Heart left ventricle (tissue), 16 donors: ENCODE results near the gene EYS. TPM values are rescaled to one million over a fixed set of nuclear protein-coding genes. Genes with fewer than 3 reads are reported as not detected.

Source experiments
- ATAC-seq, 4 donors: fragments of 200-7000 bp; cut with Tn5 transposase; one replicate each; pipeline ENCODE4 v1.9.1; 2020 to 2022; ENCODE audit warnings: moderate library complexity in 4 of 4, mild to moderate bottlenecking in 3 of 4, moderate number of reproducible peaks in 1 of 4
- DNase-seq, 5 donors: peaks; one replicate each; pipeline ENCODE4 v3.0.0-alpha.2; 2020
- H3K27ac ChIP-seq, 12 donors: fragments of 200-600 bp; sonication (generic) in 4 of 12; one replicate each; pipeline versions ENCODE4 v1.5.0 to v1.8.0; 2016 to 2022; ENCODE audit warnings: mild to moderate bottlenecking in 2 of 12
- H3K27me3 ChIP-seq, 9 donors: fragments of 200-600 bp; sonication (generic) in 2 of 9; one replicate each; pipeline versions ENCODE4 v1.5.1 to v1.8.0; 2016 to 2022; ENCODE audit warnings: mild to moderate bottlenecking in 3 of 9
- H3K36me3 ChIP-seq, 9 donors: fragments of 200-600 bp; sonication (generic) in 2 of 9; one replicate each; pipeline versions ENCODE4 v1.5.0 to v1.8.0; 2018 to 2022; ENCODE audit warnings: mild to moderate bottlenecking in 2 of 9
- H3K4me1 ChIP-seq, 12 donors: fragments of 200-600 bp; sonication (generic) in 4 of 12; one replicate each; pipeline versions ENCODE4 v1.5.0 to v1.8.0; 2016 to 2022; ENCODE audit warnings: mild to moderate bottlenecking in 3 of 12
- H3K4me3 ChIP-seq, 12 donors: fragments of 200-600 bp; sonication (generic) in 4 of 12; one replicate each; pipeline versions ENCODE4 v1.5.0 to v1.8.0; 2017 to 2022; ENCODE audit warnings: mild to moderate bottlenecking in 9 of 12, moderate library complexity in 4 of 12
- H3K9me3 ChIP-seq, 12 donors: fragments of 200-600 bp; sonication (generic) in 4 of 12; one replicate each; pipeline versions ENCODE4 v1.5.0 to v1.8.0; 2016 to 2022; ENCODE audit warnings: mild to moderate bottlenecking in 1 of 12
- POLR2A ChIP-seq, 2 donors: fragments of 450-650 bp; IDR thresholded peaks; one replicate each; pipeline ENCODE4 v1.6.1; 2017; ENCODE audit warnings: antibody characterized with exemption in 2 of 2, mild to moderate bottlenecking in 2 of 2, moderate library complexity in 2 of 2
- WGBS, 4 donors: extraction: QIAGEN DNeasy Blood & Tissue Kit in 2 of 4; methylation state at CpG; one replicate each; pipeline versions ENCODE4 v1.1.5 to v1.1.7; 2013 to 2018; 5-methylcytosine and 5-hydroxymethylcytosine counted together
- intact Hi-C, 10 donors: fragments of 100-400 bp; cut with DNase I; formaldehyde crosslinking; loops; one replicate each; pipeline versions ENCODE4 v1.11.1 to v1.14.2; 2022
- polyA plus RNA-seq, 2 donors: library from polyadenylated mRNA; stranded (reverse); fragments of 200-250 nt; gene quantifications; one replicate each; pipeline ENCODE4 v1.2.3, GENCODE V29; 2013
- total RNA-seq, 9 donors: library from RNA; depleted of rRNA in 2 of 9; stranded (reverse); fragments of >200 nt in 2 of 9; fragmentation: NEBNext Ultra II Directional in 3 of 9; extraction: Animal tissue kit (Norgen Biotek cat#: 25700) in 3 of 9; gene quantifications; one replicate each; pipeline versions ENCODE4 v1.1.0 to v1.2.4, GENCODE V29; 2016 to 2023
- TF ChIP-seq, protein P1 (sequence below), 12 donors: fragments of 200-600 bp; sonication (generic) in 4 of 12; IDR thresholded peaks; one replicate each; pipeline versions ENCODE4 v1.5.0 to v1.8.0; 2018 to 2022; ENCODE audit warnings: antibody characterized with exemption in 12 of 12, mild to moderate bottlenecking in 5 of 12
- donor health status: ischemic (EF 13 %, LVEDD 7.1; RV severe dilation, severe dysfunction).
- donor health status: healthy with polysubstance abuse.
- donor health status: DM: no; HTN: yes; CAD: no.
- donor health status: DM: no; HTN: no; CAD: no.
- donor health status: ischemic (EF 25% LVEDD 6.9; RV normal size, moderate dysfunction).
- donor health status: ischemic (EF 25% LVEDD 5.7; RV mildly dilated, moderate dysfunction).
- donor health status: healthy.
- donor health status: DM: yes; HTN: yes; CAD: no.
- donor health status: ischemic (EF 35%, LVEDD 5.7; RV mildly dilated, moderate dysfunction).
- donor health status: nonischemic (EF 11% LVEDD 7.7; RV severe dilation, severe dysfunction).
- donor health status: DM: yes; HTN: yes; CAD: no.
- donor health status: PGD.
- donor health status: ischemic (EF 29% LVEDD 5.4; RV normal size, mild dysfunction).
- donor health status: nonischemic (EF 23%, LVEDD 6.1; RV moderate dilation, normal function).

The EYS gene
- total and polyA plus RNA-seq, 11 donors = 0.07 to 0.27 (median 0.08) TPM; not detected in 8

DNA sequence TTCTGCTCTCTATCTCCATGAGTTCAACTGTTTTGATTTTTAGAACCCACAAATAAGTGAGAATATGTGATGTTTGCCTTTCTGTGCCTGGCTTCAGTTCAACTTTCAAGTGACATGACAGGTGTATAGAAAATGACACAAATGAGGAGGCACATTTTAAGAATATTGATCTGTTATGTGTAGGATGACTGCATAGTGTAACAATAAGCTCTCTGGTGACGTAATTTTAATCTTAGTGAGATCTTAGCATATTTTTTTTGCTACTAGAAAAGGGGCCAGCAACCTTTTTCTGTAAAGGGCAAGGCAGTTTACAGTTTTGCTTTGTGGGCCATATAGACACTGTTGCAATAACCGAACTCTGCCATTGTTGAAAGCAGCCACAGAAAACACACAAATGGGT lies 1941.2 kb downstream of the EYS start:
- H3K27me3 ChIP-seq = no peaks in the 10 kb centered on the region
- no peak overlapping the region for H3K4me3 ChIP-seq
- H3K27ac ChIP-seq = no peak overlapping the region
- WGBS, 4 donors = 70 to 81% (median 74%) methylated on average over 2 of the region's 2 CpGs
- H3K36me3 ChIP-seq = no peaks in the 10 kb centered on the region
- ATAC-seq (no peak), DNase-seq (no peak)
- TF ChIP-seq, protein P1, sequence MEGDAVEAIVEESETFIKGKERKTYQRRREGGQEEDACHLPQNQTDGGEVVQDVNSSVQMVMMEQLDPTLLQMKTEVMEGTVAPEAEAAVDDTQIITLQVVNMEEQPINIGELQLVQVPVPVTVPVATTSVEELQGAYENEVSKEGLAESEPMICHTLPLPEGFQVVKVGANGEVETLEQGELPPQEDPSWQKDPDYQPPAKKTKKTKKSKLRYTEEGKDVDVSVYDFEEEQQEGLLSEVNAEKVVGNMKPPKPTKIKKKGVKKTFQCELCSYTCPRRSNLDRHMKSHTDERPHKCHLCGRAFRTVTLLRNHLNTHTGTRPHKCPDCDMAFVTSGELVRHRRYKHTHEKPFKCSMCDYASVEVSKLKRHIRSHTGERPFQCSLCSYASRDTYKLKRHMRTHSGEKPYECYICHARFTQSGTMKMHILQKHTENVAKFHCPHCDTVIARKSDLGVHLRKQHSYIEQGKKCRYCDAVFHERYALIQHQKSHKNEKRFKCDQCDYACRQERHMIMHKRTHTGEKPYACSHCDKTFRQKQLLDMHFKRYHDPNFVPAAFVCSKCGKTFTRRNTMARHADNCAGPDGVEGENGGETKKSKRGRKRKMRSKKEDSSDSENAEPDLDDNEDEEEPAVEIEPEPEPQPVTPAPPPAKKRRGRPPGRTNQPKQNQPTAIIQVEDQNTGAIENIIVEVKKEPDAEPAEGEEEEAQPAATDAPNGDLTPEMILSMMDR (IDR thresholded peaks at IDR 0.05) = no peak
- no peak for TF ChIP-seq POLR2A (IDR thresholded peaks at IDR 0.05)
- H3K4me1 ChIP-seq = no peaks in the 10 kb centered on the region
- intact Hi-C loops = loop anchor here in 7 of 10 donors (2.0 to 5.0 kb wide), 4 partner anchors 167 to 414 kb away; no protein-coding TSS in a partner anchor
- H3K9me3 ChIP-seq = peaks cover 0 to 17% (median 0%) of the 10 kb centered on the region in 12 donors

DNA sequence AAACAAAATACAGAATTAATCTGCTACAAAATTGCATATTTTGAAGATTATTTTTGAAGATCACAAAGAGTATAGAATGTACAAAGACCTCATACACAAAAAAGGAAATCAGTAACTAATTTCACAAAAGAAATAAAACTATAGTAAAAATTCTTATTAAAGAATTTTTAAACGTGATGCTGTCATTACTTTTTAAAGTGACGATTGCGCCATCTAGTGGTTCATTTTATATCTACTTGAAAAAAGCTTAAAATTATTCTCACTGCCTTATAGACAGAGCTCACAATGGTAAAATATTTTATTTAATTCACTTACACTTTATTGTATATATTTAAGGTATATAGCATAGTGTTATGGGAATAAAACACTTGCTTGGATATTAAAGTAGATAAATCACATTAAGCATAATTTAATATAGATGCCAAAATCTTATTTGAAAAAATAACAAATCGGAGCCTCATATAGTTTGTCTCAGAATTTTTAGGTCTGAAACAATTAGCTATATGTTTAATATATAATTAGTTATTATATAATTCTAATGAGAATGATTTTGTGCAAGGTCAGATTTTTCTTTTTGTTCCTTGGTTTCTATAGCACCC lies 1942.6 kb downstream of the EYS start:
- ATAC-seq (no peak), DNase-seq (no peak)
- H3K9me3 ChIP-seq = peaks cover 0 to 17% (median 0%) of the 10 kb centered on the region in 12 donors
- TF ChIP-seq, protein P1 (IDR thresholded peaks at IDR 0.05) = peak; percentile 53 to 86 (median 78)
- TF ChIP-seq POLR2A (IDR thresholded peaks at IDR 0.05) = no peak
- no peaks in the 10 kb centered on the region for H3K36me3 ChIP-seq
- intact Hi-C loops = loop anchor here in 7 of 10 donors (1.0 to 5.0 kb wide), 6 partner anchors 166 to 412 kb away; no protein-coding TSS in a partner anchor
- H3K27me3 ChIP-seq = no peaks in the 10 kb centered on the region
- H3K4me1 ChIP-seq = no peaks in the 10 kb centered on the region
- WGBS, 4 donors = 24 to 25% (median 25%) methylated on average over 4 of the region's 4 CpGs
- H3K27ac ChIP-seq = no peak overlapping the region
- no peak overlapping the region for H3K4me3 ChIP-seq

DNA sequence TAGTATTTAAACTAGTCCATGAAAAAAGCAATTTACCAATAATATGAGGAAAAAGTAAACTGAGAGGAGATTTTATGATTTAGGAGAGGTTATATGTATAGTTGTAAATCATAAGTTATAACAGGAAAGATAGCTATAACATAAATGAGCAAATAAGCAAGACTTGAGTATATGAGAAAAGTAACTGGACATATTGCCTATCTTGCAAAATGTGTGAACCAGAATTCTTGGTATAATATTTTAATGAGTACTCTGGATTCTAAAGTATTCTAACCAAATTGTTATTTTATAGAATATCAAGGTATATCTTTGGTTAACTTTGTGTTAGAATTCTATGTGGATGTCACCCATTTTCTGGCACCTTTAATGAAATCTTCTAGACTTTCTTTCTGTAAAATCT lies 1946.8 kb downstream of the EYS start:
- TF ChIP-seq POLR2A (IDR thresholded peaks at IDR 0.05) = no peak
- TF ChIP-seq, protein P1 (IDR thresholded peaks at IDR 0.05) = no peak
- H3K4me1 ChIP-seq = no peaks in the 10 kb centered on the region
- H3K9me3 ChIP-seq = peaks cover 0 to 20% (median 3%) of the 10 kb centered on the region in 12 donors
- H3K36me3 ChIP-seq = no peaks in the 10 kb centered on the region
- H3K27ac ChIP-seq = no peak overlapping the region
- intact Hi-C loops = loop anchor here in 5 of 10 donors (2.0 to 5.0 kb wide), 3 partner anchors 163 to 408 kb away; no protein-coding TSS in a partner anchor
- H3K27me3 ChIP-seq = no peaks in the 10 kb centered on the region
- DNase-seq = no peak
- H3K4me3 ChIP-seq = no peak overlapping the region
- no peak for ATAC-seq

DNA sequence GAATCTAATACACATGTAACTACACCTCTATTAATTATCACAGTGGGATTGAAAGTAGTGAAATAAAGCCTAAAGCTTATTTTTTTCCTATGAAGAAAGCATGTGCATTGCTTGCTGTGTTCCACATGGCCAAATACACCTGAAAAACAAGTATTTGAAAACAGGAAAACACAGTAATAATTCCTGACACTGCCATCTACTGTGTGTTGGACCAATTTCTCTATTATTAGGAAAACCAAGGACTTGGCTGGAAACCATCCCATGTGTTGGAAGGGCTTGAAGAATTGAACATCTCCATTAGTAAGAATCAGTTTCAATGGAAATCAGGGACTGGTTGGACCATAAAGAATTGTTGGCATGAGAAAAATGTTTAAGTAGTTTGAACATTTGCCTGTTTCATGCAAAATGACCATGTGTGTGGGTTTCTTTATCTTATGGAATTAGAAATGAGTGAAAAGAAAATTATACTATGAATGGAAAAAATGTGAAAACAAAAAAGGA lies 1947.4 kb downstream of the EYS start:
- DNase-seq (no peak), ATAC-seq (no peak)
- Histone ChIP-seq H3K9me3 (peaks cover 0 to 20% (median 3%) of the 10 kb centered on the region in 12 donors), H3K27me3 (no peaks in the 10 kb centered on the region), H3K4me3 (no peak overlapping the region), H3K36me3 (no peaks in the 10 kb centered on the region), H3K27ac (no peak overlapping the region), H3K4me1 (no peaks in the 10 kb centered on the region)
- intact Hi-C loops = loop anchor here in 5 of 10 donors (2.0 to 5.0 kb wide), 3 partner anchors 162 to 407 kb away; no protein-coding TSS in a partner anchor
- TF ChIP-seq, protein P1 (IDR thresholded peaks at IDR 0.05) = no peak
- no peak for TF ChIP-seq POLR2A (IDR thresholded peaks at IDR 0.05)
